K562 (cell line): Measurements from ENCODE around the gene SCAMP5. TPM values are rescaled to one million over a fixed set of nuclear protein-coding genes. Genes with fewer than 3 reads are reported as not detected.

Source experiments
- CUX1 ChIP-seq: fragments of 200-800 bp; sonication (Bioruptor generic); IDR thresholded peaks from 2 replicates; pipeline ENCODE4 v1.6.1; 2016; ENCODE audit warnings: missing genetic modification characterization, missing compliant biosample characterization
- E2F5 ChIP-seq: sonication (generic); formaldehyde crosslinking; IDR thresholded peaks from 2 replicates; pipeline ENCODE4 v1.8.0; 2022; ENCODE audit warnings: mild to moderate bottlenecking, missing genetic modification reagents
- GATAD2B ChIP-seq: fragments of 450-650 bp; IDR thresholded peaks from 2 replicates; pipeline ENCODE4 v1.6.1; 2017; ENCODE audit warnings: mild to moderate bottlenecking, borderline replicate concordance
- HDAC2 ChIP-seq: fragments of 450-650 bp; IDR thresholded peaks from 2 replicates; pipeline ENCODE4 v1.6.1; 2016; ENCODE audit warnings: mild to moderate bottlenecking
- HOXB6 ChIP-seq: fragments of 250-450 bp; sonication (Bioruptor Pico); IDR thresholded peaks from 2 replicates; pipeline ENCODE4 v1.5.1; 2022; ENCODE audit warnings: mild to moderate bottlenecking, borderline replicate concordance
- KLF6 ChIP-seq: fragments of 250-450 bp; sonication (Bioruptor Pico); IDR thresholded peaks from 2 replicates; pipeline ENCODE4 v1.4.0; 2020; ENCODE audit warnings: mild to moderate bottlenecking, moderate library complexity, borderline replicate concordance
- LEF1 ChIP-seq: fragments of 450-650 bp; IDR thresholded peaks from 2 replicates; pipeline ENCODE4 v1.6.1; 2016; ENCODE audit warnings: mild to moderate bottlenecking
- MLLT1 ChIP-seq, 2 experiments: fragments of 450-650 bp; IDR thresholded peaks; 2 replicates each; pipeline ENCODE4 v1.6.1; 2016
- POU5F1 ChIP-seq: fragments of 150-350 bp; IDR thresholded peaks from 2 replicates; pipeline ENCODE4 v1.6.1; 2014; ENCODE audit warnings: borderline replicate concordance, low read length, low read depth, mild to moderate bottlenecking; ENCODE audit not compliant: partially characterized antibody
- SMARCC2 ChIP-seq: fragments of 450-650 bp; IDR thresholded peaks from 2 replicates; pipeline ENCODE4 v1.6.1; 2017; ENCODE audit warnings: antibody characterized with exemption, moderate library complexity, mild to moderate bottlenecking, low read depth
- STAT5B ChIP-seq: fragments of 250-450 bp; sonication (Bioruptor Pico); IDR thresholded peaks from 2 replicates; pipeline ENCODE4 v1.8.0; 2021; ENCODE audit warnings: mild to moderate bottlenecking, inconsistent platforms
- TAF7 ChIP-seq: fragments of 450-650 bp; IDR thresholded peaks from 2 replicates; pipeline ENCODE4 v1.6.1; 2016; ENCODE audit warnings: missing genetic modification characterization, missing compliant biosample characterization
- ZBTB5 ChIP-seq: fragments of 450-650 bp; IDR thresholded peaks from 2 replicates; pipeline ENCODE4 v1.6.1; 2017; ENCODE audit warnings: antibody characterized with exemption
- ZNF12 ChIP-seq: sonication (generic); formaldehyde crosslinking; IDR thresholded peaks from 2 replicates; pipeline ENCODE4 v1.4.0; 2020; ENCODE audit warnings: mild to moderate bottlenecking, missing genetic modification reagents
- ZNF121 ChIP-seq: sonication (generic); formaldehyde crosslinking; conservative IDR thresholded peaks from 2 replicates; pipeline ENCODE4 v1.8.0; 2022; ENCODE audit warnings: missing genetic modification reagents
- ZNF431 ChIP-seq: sonication (generic); formaldehyde crosslinking; IDR thresholded peaks from 2 replicates; pipeline ENCODE4 v1.8.0; 2022; ENCODE audit warnings: mild to moderate bottlenecking, missing genetic modification reagents
- ZSCAN29 ChIP-seq: fragments of 450-650 bp; IDR thresholded peaks from 2 replicates; pipeline ENCODE4 v1.6.1; 2017
- polyA plus RNA-seq, 8 experiments: library from polyadenylated mRNA; depleted of rRNA in 4 of 8; stranded (reverse) in 5 of 8; unstranded in 3 of 8; fragments of >200 nt; fragmentation: Nextera tagmentation in 2 of 8; fragmentation: Illumina TruSeq in 1 of 8; extraction: Ambion mirVana in 2 of 8; extraction: Trizol in 1 of 8; gene quantifications; 2 replicates each; pipeline versions ENCODE4 v1.2.1 to v1.2.3, GENCODE V29; 2011 to 2014; ENCODE audit warnings: inconsistent platforms in 1 of 8, missing spikeins in 1 of 8
- total RNA-seq, 7 experiments: library from RNA; depleted of rRNA in 6 of 7; stranded (reverse); fragments of >200 nt in 6 of 7; fragmentation: Illumina TruSeq in 2 of 7; extraction: Trizol in 2 of 7; gene quantifications; 2 replicates each; pipeline versions ENCODE4 v1.2.1 to v1.2.3, GENCODE V29; 2011 to 2021; ENCODE audit warnings: low replicate concordance in 1 of 7

Gene SCAMP5
- total and polyA plus RNA-seq, 9 of the 15 experiments (the other 6 are each of a cell fraction or from before 2014, with no cell fraction given), result 0.09 to 0.29 (median 0.19) TPM; not detected in 5

- TF ChIP-seq CUX1 (CRISPR knock-in tag), result no peak
- no peak for TF ChIP-seq HOXB6
- TF ChIP-seq MLLT1 (IDR thresholded peaks at IDR 0.05), result 0 out of 4 replicates have a peak, but pooled peaks of 1 of the 2 experiments have one; percentile 36
- TF ChIP-seq E2F5 (CRISPR knock-in tag), result peak; percentile 100
- TF ChIP-seq LEF1, result peak; percentile 17; the same call in 1 of the 2 replicates
- no peak for TF ChIP-seq GATAD2B
- TF ChIP-seq STAT5B (CRISPR knock-in tag), result no peak
- no peak for TF ChIP-seq KLF6
- TF ChIP-seq ZBTB5, result no peak
- TF ChIP-seq ZNF12 (CRISPR knock-in tag), result peak; percentile 94
- no peak for TF ChIP-seq POU5F1
- TF ChIP-seq TAF7, result no peak
- TF ChIP-seq SMARCC2, result no peak
- no peak for TF ChIP-seq ZSCAN29
- TF ChIP-seq ZNF121, result peak; percentile 88
- no peak for TF ChIP-seq HDAC2
- peak; percentile 98 for TF ChIP-seq ZNF431
These were observed 39.3 kb upstream of the SCAMP5 start (continued) for GRCh38 chr15:74955796-74956647.
